ENCODE data around the gene EVX2.

GRCh38 chr2:176090862-176091261 is 7.1 kb upstream of the EVX2 start:
- TF ChIP-seq CREB1 (IDR thresholded peaks at IDR 0.05) (no peak), CREB1 (CRISPR knock-in tag; IDR thresholded peaks at IDR 0.05) (no peak), NR3C1 (CRISPR knock-in tag; IDR thresholded peaks at IDR 0.05) (no peak), SP2 (CRISPR knock-in tag; IDR thresholded peaks at IDR 0.05) (no peak), U2AF2 (IDR thresholded peaks at IDR 0.05; ENCODE audit: low read depth, low read length) (no peak), CTCF (CRISPR knock-in tag; IDR thresholded peaks at IDR 0.05) (no peak), PRDM10 (CRISPR knock-in tag; IDR thresholded peaks at IDR 0.05; ENCODE audit: low read depth) (no peak), POLR2A (IDR thresholded peaks at IDR 0.05; ENCODE audit: insufficient read depth in 1 of 2, low read depth in 2 of 2, low read length in 2 of 2) (no peak), ZNF275 (CRISPR knock-in tag; IDR thresholded peaks at IDR 0.05; ENCODE audit: borderline replicate concordance) (no peak)

Measured in HepG2 (cell line).